Inflammatory macrophage treated with lipopolysaccharide for 4 hours (primary cell): ENCODE data around the gene RAPGEF4.
A peak's percentile ranks its signal among the peaks of the same experiment; 100 is the strongest.

Experiments
- DNase-seq: peaks from one replicate; pipeline ENCODE4 v3.0.0-alpha.2; 2020

The RAPGEF4 gene

DNA sequence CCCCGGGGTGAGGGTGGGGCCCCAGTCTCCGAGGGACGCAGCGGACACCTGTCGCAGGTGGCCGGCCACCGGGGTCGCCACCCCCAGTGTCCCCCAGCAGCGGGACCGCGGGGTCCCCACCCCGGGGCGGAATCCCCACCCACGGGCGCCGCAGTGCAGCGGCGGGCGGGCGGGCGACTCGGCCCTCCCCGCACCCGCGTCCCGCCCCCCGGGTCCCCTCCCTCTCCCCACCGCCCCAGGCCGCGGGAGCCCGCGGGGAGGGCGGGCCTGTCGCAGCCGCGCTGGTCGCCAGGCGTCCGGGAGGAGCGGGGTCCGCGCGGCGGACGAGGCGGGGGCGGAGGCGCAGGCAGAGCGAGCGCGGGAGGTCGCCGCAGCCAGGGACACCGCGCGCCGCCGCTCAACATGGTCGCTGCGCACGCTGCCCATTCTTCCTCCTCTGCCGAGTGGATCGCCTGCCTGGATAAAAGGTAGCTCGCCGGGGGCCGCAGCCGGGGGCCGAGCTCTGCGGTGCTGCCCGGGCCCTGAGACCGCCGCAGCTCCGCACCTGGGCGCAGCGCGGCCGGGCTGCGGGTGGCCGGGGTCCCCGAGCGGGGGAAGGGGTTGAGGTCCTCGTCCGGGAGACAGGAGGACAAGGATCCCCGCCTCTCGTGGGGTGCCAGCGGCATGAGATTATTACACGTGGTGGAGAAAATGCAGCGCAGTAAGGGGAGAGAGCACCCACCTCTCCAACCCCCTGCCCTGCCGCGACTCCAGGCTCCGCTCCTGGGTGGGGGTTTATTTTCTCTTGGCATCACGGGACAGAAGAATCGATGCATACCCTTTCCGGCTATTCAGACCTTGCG lies at the start of gene RAPGEF4:
Gene RAPGEF4 (plus strand): TSS at position 264 of the 842 bp plus-strand sequence. CDS start 139 bp downstream, at position 403.
- DNase-seq: no peak

DNA sequence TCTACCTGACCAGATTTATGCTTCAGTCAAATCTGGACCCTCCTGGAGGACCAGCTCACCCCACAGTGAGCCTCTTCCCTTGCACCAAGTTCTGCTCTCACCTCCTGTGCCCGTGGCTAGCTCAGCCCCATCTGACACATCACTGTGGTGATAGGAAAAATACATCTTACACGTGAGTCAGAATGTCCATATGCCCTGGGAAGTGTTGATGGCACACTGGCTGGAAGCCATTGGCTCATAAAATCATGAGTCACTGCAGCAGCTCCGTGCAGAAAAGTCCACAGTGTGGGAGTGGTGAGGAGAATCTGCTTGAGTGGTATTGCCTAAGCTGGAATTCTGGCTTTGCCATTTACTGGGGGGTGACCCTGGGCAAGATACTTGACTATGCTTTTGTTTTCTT lies 42.6 kb upstream of the RAPGEF4 start:
- peak; percentile 91 for DNase-seq

- peak; percentile 77 for DNase-seq
These were observed 41.9 kb upstream of the RAPGEF4 start for GRCh38 chr2:172693529-172694455.

- no peak for DNase-seq
These were observed 38.3 kb upstream of the RAPGEF4 start for GRCh38 chr2:172697296-172697695.

DNA sequence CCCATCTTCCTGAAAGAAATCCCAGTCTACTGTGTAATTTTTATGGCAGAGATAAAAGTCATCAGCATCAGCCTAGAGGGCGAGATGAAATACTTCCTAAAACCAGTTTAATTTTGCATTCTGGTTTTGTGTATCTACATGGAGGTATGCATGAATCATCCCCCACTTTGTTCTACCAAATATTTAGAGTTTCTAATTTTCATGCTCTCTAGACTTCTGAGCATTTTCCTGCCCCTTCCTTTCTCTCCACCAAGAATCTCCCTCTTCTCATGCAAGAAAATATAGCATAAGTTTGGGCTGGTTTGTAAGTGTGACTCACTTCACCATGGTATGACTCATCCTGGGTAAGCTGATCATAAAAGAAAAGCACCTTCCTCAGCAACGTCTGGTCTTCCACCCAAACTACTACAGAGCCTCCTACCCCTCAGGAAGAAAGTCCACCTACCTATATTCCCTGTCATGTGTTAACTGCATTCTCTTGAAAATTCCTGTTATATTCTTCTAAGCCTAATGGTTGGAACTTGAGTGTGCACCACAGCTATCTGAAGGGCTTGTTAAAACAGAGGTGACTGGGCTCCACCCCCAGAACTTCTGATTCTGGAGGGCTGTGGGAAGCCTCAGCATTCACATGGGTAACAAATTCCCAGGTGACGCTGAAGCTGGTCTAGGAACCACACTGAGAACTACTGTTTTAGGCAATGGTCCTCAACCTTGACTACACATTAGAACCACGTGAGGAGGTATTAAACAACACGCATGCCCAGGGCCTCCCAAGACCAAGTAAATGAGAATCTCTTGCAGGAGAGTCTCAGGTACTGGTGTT lies 37.4 kb upstream of the RAPGEF4 start:
- peak; percentile 66 for DNase-seq

DNA sequence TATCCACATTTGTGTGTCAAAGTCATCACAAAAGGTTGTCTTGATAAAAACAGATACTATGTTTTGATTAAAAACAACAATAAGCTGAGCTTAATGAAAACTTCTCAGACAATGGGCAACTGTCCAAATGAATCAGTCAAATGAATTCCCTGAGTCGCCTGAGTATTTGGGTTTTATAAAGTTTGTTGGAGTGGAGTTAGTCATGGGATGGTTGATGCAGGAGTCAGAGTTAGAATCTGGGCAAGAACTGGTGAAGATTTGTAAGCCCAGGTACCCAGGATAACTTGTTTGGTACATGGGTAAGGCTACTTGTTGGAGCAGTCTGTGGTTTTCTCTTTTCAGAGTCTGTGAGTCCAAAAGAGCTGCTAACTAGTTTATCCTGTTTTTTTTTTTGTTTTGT lies 34.4 kb upstream of the RAPGEF4 start:
- DNase-seq: no peak

- no peak for DNase-seq
These were observed 33.2 kb upstream of the RAPGEF4 start for GRCh38 chr2:172702451-172702850.

GRCh38 chr2:172704072-172704936 lies 31.3 kb upstream of the RAPGEF4 start:
- DNase-seq: peak; percentile 32

DNA sequence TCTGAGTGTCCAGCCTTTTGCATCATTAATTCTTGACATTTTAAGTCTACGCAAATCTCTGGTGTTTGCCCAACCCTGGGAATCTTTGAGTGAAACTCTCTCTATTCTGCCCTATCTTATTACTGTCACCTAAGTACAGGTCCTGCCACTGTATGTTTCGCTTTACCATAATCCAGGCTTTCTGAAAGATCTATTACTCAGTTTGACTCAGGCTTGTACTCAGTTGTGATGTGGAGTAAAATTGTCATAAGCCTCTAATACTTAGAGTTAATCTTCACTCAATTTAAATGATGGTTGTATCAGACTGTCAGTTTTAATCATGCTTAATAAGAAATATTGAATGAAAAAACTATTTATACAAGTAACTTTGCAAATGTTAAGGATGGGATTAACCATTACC lies 30.3 kb upstream of the RAPGEF4 start:
- DNase-seq: no peak

- no peak for DNase-seq
These were observed 27.4 kb upstream of the RAPGEF4 start for GRCh38 chr2:172708247-172708646.

GRCh38 chr2:172709566-172710291 lies 25.9 kb upstream of the RAPGEF4 start:
- no peak for DNase-seq

DNA sequence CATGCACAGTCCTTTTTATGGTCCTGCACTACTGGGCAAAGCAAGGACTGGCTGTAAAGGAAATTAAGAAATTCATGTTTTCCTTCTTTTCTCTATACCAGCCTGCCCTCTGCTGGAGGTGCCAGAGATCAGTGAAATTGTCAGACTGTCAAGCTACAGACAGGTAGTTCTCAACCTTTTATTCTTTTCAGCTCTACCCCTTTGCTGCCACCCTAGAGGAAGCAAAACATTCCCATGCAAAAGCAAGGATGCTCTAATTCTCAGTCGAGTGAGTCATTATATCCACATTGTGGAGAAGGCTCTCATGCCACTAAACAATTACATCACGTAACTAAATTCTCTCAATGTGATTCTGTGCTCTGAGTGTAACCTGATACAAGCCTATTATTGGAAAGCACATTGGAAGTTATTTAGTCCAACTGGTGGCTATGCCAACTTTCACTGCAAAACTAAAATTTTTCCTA lies 25.0 kb upstream of the RAPGEF4 start:
- peak; percentile 43 for DNase-seq

DNA sequence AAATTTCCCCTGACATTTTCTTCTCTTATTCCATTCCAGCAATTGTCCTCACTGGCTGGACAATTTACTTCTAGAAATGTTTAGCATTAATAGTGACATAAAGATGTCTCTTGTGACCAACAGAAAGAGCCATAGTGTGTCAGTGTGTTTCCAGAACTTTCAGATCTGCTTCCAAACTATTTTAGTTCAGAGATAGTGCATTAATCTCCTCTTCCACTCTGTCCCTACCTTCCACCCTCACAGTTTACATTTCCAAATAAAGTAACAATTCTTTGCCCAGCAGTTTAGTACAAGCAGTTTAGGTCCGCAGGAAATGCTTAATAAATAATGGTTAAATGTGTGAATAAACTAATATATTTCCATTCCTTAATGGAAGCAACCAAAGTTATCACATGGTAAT lies 24.5 kb upstream of the RAPGEF4 start:
- DNase-seq: no peak

DNA sequence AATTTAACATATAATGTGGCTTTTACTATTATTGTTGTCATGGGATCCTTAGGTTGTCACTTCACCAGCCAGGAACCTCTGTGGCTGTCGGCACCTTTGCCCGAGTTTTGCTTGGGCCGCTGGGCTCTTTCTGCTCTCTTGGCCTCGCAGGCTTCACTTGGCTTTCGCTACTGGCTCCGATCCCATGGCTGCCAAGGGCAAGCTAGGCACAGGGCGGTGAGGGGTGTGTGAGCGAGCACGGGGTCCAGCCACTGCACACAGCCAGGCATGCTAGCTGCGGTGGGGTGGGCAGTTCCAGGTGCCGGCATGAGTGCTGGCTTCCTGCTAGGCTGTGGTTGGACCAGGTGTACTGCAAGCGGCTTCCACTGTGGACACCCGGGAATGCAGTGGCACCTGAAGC lies 23.4 kb upstream of the RAPGEF4 start:
- no peak for DNase-seq

DNA sequence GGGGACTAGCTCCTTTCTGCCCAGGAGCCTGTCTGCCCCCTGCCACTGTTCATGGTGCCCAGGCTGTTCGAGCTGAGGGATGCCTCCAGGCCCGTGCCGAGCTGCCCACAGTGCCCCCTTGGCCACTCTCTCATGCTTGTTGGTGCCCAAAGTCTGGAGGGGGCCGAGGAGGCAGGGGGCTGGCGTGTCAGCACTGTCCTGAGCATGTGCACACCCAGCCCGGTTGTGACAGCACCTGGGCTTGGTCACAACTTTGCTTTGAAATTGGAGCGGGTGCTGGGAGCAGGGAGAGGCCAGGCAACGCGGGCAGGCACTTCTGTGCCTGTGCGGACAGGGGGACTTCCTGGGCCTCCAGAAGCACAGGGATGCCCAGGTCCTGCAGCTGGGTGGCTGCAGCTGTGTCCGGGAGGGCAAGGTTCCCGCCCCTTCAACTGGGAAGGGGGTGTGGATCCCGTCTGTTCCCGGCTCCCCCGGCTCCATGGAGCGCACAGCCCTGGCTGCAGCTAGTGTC lies 22.2 kb upstream of the RAPGEF4 start:
- DNase-seq: no peak

DNA sequence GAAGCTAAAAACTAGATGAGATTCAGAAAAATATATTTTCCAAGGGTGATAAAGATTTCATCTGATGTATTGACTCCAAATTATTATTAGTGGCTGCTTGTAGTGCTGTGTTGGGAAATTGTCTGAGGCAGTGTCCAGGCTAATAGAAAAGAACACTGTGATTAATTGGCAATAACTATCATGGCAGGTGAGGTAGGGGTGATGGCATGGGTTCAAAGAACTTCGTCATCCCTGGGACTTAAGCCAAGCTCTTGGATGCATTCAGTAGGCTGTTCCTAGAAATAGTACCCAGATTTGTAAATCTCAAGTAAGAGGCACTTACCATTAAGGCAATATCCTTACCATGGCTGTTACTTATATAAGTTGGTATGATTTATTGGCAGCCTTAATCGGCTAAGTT lies 13.2 kb upstream of the RAPGEF4 start:
- no peak for DNase-seq

GRCh38 chr2:172723286-172723685 lies 12.4 kb upstream of the RAPGEF4 start:
- no peak for DNase-seq

DNA sequence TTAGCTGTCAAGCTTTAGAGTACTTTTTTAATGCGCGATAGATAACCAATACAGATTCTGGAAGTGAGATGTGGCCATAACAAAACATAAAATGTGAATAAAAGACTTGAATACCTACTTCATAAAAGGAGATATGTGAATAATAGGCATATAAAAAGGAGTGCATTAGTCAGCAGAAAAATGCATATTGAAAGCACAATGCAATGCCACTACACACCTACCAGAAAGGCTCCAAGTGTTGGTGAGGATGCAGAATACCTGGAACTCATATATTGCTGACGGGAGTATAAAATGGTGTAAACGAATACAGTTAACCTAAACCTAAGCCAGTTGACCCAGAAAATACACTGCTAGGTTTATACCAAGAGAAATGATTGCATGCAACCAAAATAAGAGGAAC lies 10.9 kb upstream of the RAPGEF4 start:
- no peak for DNase-seq

DNA sequence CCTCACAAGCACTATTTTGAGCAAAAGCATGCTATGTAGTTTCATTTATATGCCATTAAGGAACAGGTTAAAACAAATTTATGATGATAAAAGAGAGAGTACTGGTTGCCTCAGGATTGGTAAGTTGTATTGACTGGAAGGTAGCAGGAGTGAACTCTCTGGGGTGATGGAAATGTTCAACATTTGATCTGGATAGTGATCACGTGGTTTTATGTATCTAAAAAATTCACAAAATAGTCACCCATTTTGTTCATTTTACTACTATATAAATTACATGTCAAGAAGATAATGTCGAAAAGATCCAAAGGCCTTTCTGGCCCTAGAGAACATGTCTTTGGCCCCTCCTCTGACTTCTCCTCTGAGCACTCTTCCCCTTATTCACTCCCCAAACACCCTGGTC lies 10.4 kb upstream of the RAPGEF4 start:
- no peak for DNase-seq

DNA sequence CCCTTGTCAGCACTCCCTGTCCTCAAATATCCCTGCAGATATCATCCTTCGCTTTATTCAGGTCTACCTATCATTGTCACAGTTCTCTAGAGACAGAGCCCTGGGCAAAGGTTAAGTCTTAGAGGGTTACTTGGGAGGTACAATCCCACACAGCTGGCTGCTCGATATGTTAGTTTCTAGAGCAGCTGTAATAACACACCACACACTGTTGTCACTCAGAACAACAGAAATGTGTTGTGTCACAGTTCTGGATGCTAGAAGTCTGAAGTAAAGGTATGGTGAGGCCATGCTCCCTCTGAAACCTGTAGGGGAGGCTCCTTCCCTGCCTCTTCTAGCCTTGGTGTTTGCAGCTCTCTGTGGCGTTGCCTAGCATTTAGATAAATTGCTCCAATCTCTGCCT lies 9.9 kb upstream of the RAPGEF4 start:
- DNase-seq: no peak

- no peak for DNase-seq
These were observed 9.4 kb upstream of the RAPGEF4 start for GRCh38 chr2:172726172-172726735.
